NOMO-1 (cell line): ENCODE results near the gene ANAPC1.
"Not testable (repeated sequence)": the region's sequence is repeated elsewhere in the genome, so short reads cannot be mapped to it uniquely, and the experiment has no call there.

ENCODE experiments used
- DNase-seq, 2 experiments: peaks; one replicate each; lab custom pipeline; 2025; ENCODE audit not compliant: unreplicated experiment in 2 of 2; lab: John Stamatoyannopoulos, UW

ANAPC1 gene

DNA sequence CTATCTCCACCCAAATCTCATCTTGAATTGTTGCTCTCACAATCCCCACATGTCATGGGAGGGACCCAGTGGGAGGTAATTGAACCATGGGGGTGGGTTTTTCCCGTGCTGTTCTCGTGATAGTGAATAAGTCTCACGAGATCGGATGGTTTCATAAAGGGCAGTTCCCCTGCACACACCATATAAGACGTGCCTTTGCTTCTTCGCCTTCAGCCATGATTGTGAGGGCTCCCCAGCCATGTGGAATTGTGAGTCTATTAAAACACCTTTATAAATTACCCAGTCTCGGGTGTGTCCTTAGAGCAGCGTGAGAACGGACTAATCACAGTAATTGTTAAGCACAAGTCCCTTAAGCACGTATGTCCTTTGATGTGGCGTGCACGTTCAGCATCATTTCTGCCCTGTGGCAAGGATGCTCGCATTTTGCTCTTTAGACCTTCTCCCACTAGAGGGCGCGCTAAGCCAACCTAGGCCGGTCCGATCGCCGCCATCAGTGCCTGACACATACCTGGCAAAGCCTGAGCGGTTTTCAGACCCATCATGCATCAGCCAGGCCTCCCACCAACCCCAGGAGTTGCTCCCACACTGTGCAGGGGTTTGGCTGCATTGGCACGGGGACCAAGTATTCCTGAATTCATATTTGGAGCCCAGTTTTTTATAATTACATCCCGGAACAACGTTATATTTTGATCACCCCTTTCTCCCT, 136.4 kb downstream of the ANAPC1 start:
- not testable (repeated sequence) for DNase-seq

DNA sequence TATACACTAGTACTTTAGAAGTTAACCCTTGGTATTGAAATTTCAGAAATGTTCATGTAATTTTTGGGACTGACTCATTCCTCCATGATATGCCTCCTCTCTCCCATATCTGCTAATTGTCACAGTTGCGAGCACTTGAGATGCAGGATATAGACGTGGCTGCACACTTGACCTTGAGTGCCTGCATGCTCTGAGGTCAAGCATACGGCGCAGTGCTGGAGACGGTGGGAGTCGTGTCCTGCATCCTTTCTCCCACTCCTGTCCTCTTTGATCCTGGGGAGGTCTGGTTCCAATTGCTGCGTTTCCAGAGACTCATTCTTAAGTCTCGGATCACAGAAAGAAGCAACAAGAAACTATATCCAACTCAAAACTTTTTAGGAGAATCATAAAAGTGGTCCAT, 139.2 kb downstream of the ANAPC1 start:
- not testable (repeated sequence) for DNase-seq

DNA sequence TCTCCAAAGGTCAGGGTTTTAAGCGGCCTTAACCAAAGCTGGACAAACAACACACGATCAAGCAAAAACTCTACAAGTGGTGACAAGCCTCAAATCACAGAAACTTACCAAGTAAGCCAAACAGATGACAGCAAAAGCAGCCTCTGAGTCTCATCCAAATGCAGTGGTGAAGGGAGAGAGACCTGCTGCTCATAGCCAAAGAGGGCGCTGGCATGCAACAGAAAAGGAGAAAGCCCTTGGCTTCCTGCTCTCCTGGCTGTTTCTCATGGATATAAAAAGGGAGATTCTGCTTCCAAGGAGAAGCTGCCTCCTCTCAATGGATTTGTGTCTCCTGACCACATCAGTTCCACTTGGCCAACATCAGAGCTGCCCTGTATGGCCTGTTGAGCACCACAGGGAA, 142.5 kb downstream of the ANAPC1 start:
- not testable (repeated sequence) for DNase-seq

DNA sequence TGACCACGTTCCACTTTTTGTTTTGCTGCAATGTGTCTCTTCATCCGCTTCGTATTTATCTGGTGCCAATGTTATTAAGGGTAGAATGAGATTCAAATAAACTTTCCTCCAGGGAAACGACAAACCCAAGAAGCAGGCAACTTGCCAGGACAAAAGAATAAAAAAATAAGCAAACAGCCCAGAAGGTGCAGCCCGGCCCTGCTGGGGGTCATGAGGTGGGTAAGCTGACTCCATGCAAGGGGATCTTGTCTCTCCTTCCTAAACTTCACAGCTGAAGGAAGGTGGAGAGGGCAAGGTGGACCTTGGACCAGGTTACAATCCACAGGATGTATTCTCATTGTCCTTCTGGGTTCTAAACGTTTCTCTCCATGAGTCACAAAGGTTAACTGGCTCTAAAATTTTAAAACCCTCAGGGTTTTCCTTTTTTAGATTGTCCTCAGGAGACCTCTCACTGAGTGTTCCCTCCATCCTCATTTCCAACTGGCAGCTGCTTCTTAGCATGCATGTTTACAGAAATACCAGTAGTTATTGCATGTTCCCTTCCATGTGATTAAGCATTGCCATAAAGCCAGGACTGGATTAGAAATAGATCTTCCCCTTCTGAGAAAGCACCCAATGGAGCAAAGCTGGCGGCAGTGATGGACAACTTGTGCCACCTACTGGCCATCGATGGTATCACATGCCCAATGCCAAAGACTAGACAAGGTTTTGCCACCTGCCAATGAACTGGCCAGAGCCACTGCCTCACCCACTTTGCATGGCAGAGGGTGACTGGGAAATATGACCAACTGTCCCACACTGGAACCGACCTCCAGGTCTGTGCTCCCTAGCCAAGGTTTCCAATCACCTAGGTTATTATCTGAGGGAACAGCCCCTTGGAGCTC, 147.9 kb downstream of the ANAPC1 start:
- not testable (repeated sequence) for DNase-seq

DNA sequence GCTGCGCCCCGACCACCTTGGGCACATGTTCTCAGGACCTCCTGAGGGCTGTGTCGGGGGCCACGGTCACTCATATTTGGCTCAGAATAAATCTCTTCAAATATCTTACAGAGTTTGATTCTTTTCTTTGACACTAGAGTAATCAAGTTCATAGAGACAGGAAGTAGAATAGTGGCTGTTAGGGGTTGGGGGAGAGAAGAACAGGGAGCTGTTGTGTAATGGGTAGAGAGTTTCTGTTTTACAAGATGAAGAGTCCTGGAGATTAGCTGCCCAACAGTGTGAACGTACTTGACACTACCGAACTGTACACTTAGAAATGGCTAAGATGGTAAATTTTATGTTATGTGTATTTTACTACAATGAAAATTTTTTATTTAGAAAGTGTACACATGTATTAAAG, 148.6 kb downstream of the ANAPC1 start:
- not testable (repeated sequence) for DNase-seq

DNA sequence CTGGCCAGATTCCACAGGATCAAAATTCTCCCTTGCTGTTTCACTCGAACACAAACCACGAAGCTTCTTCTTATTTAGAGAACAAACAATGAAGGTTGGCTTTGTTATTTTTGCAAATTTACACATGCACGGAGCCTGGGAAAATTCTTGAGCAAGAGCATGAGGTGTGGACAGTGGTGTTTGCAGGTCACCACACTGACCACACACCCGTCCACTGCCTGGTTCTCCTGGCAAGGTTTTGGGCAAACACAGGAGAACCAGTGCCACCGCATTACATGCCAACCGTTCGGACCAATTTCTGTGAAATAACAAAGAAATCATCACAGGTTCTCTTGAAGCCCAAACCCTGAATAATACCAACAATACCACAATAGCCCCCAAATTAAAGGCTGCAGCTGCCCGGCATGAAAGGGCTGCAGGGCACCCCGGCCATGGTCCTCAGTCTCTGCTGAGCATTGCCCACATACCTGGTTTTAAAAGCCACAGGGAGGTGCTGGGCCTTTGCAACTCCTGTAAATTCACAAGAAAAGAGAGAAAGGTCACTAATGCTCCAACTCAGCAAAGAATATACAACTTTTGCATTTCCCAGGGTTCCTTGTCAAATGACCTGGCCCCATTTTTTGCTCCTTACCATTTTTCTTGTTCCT, 154.1 kb downstream of the ANAPC1 start:
- not testable (repeated sequence) for DNase-seq

DNA sequence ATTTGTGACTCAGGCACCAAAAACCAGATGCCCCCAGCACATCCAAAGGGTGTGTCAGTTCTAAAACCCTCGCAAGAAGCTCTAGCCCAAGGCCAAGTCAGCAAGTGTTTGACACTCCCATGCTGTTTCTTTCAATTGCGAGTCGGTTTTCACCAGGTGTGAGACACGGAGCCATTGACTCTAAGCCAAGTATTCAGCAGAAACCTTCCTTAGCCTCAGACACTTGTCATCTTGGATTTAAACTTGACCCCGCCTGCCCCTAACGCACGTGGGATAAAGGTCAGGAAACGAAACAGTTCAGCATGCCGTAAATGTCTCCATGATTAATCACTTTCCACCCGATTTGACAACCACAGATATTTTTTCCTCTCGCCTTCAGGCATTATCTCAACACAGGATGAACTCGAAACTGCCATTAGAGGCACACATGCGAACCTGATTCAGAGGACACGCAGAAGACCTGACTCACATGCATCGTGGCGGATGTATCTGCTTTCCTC, 156.3 kb downstream of the ANAPC1 start:
- DNase-seq: peak in 1 of 2 experiments; percentile 15

DNA sequence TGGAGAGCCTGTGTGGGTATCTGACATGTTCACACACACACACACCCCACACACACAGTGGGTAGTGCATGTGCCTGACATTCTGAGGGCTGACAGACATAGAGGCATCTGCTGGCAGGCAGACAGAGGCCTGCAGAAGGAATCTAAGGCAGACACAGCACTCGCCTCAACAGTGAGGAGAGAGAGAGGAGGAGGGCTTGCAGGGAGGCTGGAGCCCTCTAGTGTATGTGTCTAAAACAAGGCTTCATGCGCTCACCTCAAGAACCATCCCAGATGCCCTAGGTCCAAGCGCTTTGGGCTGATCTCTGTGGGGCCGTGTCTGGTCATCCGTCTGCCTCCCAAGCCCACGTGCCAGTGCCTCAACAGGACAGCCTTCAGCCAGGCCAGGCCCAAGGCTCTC, 158.3 kb downstream of the ANAPC1 start:
- DNase-seq: not testable (repeated sequence)

DNA sequence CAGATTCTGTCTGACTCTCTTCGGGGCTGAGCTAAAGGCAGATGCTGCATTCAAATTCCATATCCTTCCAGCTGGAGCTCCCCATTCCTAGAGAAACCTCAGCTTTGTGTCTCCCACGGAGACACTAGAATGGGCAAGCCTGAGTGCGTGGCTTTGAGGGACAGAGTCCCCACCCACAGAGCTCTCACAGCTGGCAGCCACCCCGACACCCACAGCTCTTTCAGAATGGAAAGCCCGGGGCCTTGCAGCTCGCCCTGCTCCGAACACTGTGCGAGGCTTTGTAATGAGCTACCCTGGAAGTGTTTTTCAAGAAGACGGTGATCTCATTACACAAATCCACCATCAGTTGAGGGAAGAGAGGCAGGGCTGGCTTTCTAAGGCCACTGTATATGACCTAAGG, 164.4 kb downstream of the ANAPC1 start:
- DNase-seq: not testable (repeated sequence)
